ENCODE data around the gene ZNF3.

DNA sequence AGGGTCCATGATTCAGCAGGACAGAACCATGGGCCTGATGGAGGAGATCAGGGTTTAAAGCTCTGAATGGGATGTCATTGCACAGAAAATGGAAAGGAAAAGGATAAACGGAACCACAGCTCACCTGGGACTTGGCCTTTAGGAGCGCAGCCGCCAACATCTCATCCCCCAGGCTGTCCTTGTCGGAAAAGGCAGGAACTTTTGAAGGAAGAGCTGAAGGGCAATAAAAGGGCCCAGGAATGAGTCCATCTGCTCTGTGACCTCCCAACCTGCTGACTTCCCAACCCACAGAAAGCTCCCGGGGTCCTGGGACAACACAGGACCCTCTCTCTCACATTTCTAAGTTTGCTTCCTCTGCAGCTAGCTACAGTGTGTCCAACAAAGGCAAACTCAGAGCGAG, 6.1 kb downstream of the ZNF3 start:
- TF ChIP-seq EP300 (IDR thresholded peaks at IDR 0.05; ENCODE audit: low read depth) (no peak), POLR2AphosphoS5 (IDR thresholded peaks at IDR 0.05) (no peak), POLR2A (IDR thresholded peaks at IDR 0.05) (no peak)
- TF ChIP-seq, protein P1, sequence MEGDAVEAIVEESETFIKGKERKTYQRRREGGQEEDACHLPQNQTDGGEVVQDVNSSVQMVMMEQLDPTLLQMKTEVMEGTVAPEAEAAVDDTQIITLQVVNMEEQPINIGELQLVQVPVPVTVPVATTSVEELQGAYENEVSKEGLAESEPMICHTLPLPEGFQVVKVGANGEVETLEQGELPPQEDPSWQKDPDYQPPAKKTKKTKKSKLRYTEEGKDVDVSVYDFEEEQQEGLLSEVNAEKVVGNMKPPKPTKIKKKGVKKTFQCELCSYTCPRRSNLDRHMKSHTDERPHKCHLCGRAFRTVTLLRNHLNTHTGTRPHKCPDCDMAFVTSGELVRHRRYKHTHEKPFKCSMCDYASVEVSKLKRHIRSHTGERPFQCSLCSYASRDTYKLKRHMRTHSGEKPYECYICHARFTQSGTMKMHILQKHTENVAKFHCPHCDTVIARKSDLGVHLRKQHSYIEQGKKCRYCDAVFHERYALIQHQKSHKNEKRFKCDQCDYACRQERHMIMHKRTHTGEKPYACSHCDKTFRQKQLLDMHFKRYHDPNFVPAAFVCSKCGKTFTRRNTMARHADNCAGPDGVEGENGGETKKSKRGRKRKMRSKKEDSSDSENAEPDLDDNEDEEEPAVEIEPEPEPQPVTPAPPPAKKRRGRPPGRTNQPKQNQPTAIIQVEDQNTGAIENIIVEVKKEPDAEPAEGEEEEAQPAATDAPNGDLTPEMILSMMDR (IDR thresholded peaks at IDR 0.05) = no peak

Data from transverse colon (tissue), 4 donors.